ENCODE measurements around the gene RAD23B.

Gene RAD23B

GRCh38 chr9:107268560-107268959 lies 14.5 kb upstream of the RAD23B start:
- DNase-seq (ENCODE audit: low read depth, low spot score), result no peak

DNA sequence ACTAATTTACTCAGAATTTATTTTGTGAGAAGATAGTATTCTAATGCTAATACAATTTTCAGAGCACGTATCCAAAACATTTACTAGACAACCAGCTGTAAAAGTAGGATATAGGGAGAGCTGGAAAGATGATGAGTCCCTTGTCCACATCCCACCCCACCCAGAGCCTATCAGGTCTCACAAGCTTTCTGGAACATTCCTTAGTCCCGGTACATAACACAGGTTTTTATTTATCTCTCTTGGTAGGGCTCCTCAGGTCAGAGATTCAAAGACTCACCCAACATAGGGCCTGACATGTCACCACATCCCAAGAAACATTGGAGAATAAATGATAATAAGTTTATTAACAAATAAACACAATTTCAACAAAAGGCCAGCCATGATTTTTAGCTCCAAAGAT lies 13.8 kb upstream of the RAD23B start:
- no peak for DNase-seq (ENCODE audit: low read depth, low spot score)

- DNase-seq (ENCODE audit: low read depth, low spot score), result no peak
Observed at GRCh38 chr9:107269681-107270080, 13.4 kb upstream of the RAD23B start.

DNA sequence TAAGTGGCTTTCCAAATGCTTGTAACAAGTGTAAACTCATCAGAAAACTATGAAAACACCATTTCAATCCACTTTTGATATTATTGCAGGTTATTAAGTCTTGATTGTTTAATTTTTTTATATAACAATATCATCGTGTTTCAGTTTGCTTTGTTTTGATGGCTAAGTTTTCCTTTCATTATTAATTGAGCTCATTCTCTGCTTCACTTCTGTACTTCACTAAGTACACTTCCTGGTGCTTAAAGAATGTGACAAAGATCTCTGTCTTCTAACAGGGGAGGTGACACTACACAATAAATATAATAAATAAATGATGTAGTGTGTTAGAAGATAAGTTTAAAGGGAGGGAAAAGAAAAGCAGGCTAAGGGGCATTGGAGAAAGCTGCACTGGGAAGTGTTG lies 13.0 kb upstream of the RAD23B start:
- DNase-seq (ENCODE audit: low read depth, low spot score), result no peak

GRCh38 chr9:107270580-107270979 lies 12.5 kb upstream of the RAD23B start:
- no peak for DNase-seq (ENCODE audit: low read depth, low spot score)

- no peak for DNase-seq (ENCODE audit: low read depth, low spot score)
Observed at GRCh38 chr9:107273634-107274033, 9.4 kb upstream of the RAD23B start.

DNA sequence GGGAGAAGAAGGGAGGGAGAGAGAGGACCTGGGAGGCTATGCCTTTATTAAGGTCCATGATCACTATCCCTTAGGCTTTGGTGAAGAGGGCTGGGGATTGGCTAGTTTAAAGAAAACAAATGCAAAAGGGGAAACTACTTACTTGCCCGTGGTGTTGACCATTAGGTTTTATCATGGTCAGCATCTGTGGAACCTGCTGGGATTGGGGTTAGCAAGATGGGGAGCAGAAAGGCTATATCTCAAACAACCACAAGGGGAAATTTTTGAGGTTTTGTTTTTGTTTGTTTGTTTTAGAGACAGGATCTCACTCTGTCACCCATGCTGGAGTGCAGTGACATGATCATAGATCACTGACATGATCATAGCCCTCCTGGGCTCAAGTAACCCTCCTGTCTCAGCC lies 9.0 kb upstream of the RAD23B start:
- DNase-seq (ENCODE audit: low read depth, low spot score), result no peak

- DNase-seq (ENCODE audit: low read depth, low spot score), result peak; percentile 87
Observed at GRCh38 chr9:107274953-107275422, 8.1 kb upstream of the RAD23B start.

DNA sequence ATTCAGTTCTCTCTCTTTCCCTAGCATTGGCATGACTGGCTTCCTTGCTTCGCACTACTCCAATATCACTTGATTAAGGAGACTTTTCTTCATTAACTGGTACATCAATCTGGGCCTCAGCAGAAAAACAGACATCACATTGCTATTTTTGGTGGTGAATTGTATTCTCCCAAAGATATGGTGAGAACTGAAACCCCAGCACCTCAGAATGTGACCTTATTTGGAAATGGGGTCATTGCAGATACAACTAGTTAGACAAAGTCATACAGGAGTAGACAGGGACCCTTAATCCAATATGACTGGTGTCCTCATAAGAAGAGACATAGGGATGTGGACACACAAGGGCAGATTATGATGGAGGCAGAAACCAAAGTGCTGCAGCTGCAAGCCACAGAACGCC lies 7.5 kb upstream of the RAD23B start:
- DNase-seq (ENCODE audit: low read depth, low spot score), result no peak

DNA sequence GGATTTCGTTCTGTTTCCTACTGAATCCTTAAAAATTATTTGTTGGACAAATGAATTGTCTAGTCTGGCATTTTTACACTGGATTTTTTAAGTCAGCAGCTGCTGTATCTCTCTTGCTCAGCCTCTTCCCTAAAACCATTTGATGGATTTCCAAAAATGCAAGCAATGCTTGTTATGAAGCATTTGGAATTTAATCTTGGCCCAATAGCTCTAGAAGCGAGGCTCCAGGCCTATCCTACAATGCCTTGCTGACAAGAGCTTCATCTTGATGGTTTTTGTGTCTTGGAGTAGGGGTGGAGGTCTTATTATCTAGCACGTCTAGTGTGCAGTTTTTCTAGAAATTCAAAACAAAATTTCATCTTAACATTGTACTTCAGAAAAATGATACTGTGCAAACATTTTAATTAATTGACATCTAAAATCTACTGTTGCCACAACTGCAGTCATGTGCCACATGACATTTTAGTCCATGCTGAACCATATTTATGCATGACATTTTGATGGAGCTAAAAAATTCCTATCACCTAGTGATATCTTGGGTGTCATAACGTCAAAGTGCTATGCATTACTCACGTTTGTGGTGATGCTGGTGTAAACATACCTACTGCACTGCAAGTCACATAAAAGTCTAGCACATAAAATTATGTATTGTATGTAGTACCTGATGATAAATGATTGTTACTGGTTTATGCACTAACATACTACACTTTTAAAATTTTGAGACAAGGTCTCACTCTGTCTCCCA lies 5.9 kb upstream of the RAD23B start:
- DNase-seq (ENCODE audit: low read depth, low spot score), result no peak

- no peak for DNase-seq (ENCODE audit: low read depth, low spot score)
Observed at GRCh38 chr9:107277801-107278200, 5.3 kb upstream of the RAD23B start.

- no peak for DNase-seq (ENCODE audit: low read depth, low spot score)
Observed at GRCh38 chr9:107279086-107279485, 4.0 kb upstream of the RAD23B start.

GRCh38 chr9:107280543-107280942 lies 2.5 kb upstream of the RAD23B start:
- no peak for DNase-seq (ENCODE audit: low read depth, low spot score)

GRCh38 chr9:107281184-107281583 lies 1.9 kb upstream of the RAD23B start:
- no peak for DNase-seq (ENCODE audit: low read depth, low spot score)

GRCh38 chr9:107281922-107282667 lies 984 bp upstream of the RAD23B start:
- peak; percentile 31 for DNase-seq (ENCODE audit: low read depth, low spot score)

GRCh38 chr9:107283623-107284616 lies 841 bp downstream of the RAD23B start:
- peak; percentile 80 for DNase-seq (ENCODE audit: low read depth, low spot score)

DNA sequence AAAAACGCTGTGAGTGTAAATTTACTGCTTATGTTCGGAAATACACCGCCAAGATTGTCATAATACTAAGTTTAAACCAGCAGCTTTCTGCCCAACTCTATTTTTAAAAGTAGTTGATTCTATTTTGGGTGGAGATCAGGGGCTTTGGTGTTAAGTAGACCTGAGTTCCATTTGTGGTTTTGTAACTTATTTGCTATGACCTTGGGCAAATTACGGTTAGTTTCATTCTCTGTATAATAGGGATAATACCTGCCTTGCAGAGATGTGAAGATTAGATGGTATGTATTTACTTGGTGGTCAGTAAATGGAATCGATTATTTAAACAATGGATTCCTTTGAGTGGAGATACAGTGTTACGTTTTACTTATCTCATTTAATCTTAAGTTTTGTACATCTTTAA lies 1.6 kb downstream of the RAD23B start:
- DNase-seq (ENCODE audit: low read depth, low spot score), result no peak

GRCh38 chr9:107285286-107285685 lies 2.2 kb downstream of the RAD23B start:
- DNase-seq (ENCODE audit: low read depth, low spot score), result no peak

DNA sequence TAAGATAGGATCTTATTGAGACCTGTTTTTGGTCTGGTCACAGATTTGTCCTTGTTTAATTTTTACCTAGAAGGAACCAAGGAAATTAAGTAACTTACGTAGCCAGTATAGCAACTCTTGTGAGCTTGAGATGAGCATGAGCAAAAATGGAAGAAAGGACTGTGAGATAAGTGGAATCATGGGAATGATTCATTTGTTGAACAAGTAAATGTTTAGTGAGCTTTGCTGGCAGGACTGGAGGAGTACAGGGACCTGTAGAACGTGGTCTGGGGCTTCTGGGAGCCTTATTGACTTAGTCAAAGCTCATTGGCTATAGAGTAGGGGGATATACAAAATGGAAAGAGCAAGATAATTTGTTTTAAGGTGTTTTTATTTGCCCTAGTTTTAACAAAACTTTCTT lies 3.0 kb downstream of the RAD23B start:
- no peak for DNase-seq (ENCODE audit: low read depth, low spot score)

- no peak for DNase-seq (ENCODE audit: low read depth, low spot score)
Observed at GRCh38 chr9:107288701-107289100, 5.6 kb downstream of the RAD23B start.

- DNase-seq (ENCODE audit: low read depth, low spot score), result no peak
Observed at GRCh38 chr9:107290619-107291018, 7.5 kb downstream of the RAD23B start.

Measured in astrocyte of the hippocampus (primary cell).